NCI-H460 (cell line): ENCODE measurements around the gene TACC2. TPM values are rescaled to one million over a fixed set of nuclear protein-coding genes. Genes with fewer than 3 reads are reported as not detected.

Experiments
- DNase-seq: peaks from one replicate; pipeline ENCODE4 v3.0.0-alpha.2; 2016; ENCODE audit warnings: low read depth; ENCODE audit errors: extremely low read depth
- total RNA-seq: library from RNA; depleted of rRNA; stranded (reverse); fragments of >200 nt; shearing (Covaris generic); gene quantifications from 2 replicates; pipeline ENCODE4 v1.2.3, GENCODE V29; 2014

Gene TACC2
- total RNA-seq, 1 experiment from 2014 or later = 31.1 TPM

GRCh38 chr10:122162671-122163173 lies 173.8 kb downstream of the TACC2 start:
- no peak for DNase-seq

- DNase-seq = no peak
Observed at GRCh38 chr10:122163174-122164022, 174.4 kb downstream of the TACC2 start.

- no peak for DNase-seq
Observed at GRCh38 chr10:122164023-122164601, 175.1 kb downstream of the TACC2 start.

- no peak for DNase-seq
Observed at GRCh38 chr10:122164815-122165483, 176.0 kb downstream of the TACC2 start.

- no peak for DNase-seq
Observed at GRCh38 chr10:122165484-122166276, 176.7 kb downstream of the TACC2 start.

- DNase-seq = no peak
Observed at GRCh38 chr10:122168101-122168500, 179.1 kb downstream of the TACC2 start.

- no peak for DNase-seq
Observed at GRCh38 chr10:122168598-122169394, 179.8 kb downstream of the TACC2 start.

GRCh38 chr10:122170802-122171201 lies 181.8 kb downstream of the TACC2 start:
- DNase-seq = no peak

GRCh38 chr10:122171302-122172075 lies 182.5 kb downstream of the TACC2 start:
- DNase-seq = no peak

GRCh38 chr10:122172361-122173008 lies 183.5 kb downstream of the TACC2 start:
- DNase-seq = no peak

GRCh38 chr10:122173337-122173736 lies 184.4 kb downstream of the TACC2 start:
- DNase-seq = no peak

- no peak for DNase-seq
Observed at GRCh38 chr10:122173766-122174435, 184.9 kb downstream of the TACC2 start.

GRCh38 chr10:122176232-122177213 lies 187.6 kb downstream of the TACC2 start:
- DNase-seq = no peak

GRCh38 chr10:122178655-122179054 lies 189.7 kb downstream of the TACC2 start:
- no peak for DNase-seq

GRCh38 chr10:122181041-122181732 lies 192.2 kb downstream of the TACC2 start:
- DNase-seq = no peak

- no peak for DNase-seq
Observed at GRCh38 chr10:122181876-122182275, 192.9 kb downstream of the TACC2 start.
